ENCODE results near the gene PEX11G.

Gene PEX11G

DNA sequence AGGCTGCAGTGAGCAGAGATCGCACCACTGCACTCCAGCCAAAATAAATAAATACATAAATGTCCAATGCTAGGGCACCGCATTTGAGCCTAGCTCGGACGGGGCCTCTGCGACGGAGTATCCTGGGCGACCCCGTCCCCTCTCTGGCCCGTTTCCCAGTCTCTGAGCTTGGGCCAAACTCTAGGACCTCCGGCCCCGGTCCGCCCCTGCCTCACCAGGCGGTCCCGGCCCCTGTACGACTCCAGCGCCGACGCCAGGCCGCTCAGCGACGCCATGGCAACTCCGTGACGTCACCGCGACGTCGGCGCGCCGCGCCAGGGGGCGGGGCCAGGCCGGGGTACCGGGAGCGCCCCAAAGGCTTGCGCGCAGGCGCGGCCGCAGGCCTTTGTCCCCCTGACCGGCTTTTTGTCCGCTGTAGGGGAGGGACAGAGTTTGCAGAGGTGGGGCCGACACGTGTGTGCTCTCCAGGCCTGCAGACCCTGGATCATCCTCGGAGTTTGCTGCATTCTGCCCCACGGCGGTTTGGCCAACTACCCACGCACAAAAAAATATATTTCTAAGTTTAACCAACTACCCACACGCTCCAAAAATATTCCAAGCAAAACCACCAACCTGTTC lies at the start of gene PEX11G:
TSS of gene PEX11G (minus strand) at position 300 of the 618 bp plus-strand sequence. CDS start at position 275, 25 bp downstream.
- peak; percentile 27 to 44 for DNase-seq

DNA sequence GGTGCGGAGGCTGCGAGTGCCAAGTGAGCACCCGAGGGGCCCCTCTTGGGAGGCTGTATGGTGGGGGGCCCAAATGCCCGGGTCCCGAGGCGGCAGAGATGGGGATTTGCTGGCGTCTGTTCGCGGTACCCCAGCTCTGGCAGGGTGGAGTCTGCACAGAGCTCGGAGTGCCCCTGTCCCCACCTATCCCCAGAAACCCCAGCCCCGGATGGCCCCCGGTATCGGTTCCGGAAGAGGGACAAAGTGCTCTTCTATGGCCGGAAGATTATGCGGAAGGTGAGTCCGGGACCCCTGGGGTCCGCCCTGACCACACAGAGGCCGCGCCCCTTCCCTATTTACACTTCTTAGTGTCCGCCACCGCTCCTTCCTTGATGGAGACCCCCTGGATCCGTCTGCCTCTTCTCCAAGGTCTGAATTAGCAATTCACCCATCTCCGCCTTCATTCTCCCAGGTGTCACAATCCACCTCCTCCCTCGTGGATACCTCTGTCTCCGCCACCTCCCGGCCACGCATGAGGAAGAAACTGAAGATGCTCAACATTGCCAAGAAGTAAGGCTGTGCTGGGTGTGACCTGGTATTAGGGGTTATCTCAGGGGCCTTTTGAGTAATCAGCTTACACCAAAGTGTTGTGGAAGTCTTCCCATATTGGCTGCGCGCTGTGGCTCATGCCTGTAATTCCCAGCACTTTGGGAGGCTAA lies 47.3 kb upstream of the PEX11G start:
- DNase-seq: no peak

DNA sequence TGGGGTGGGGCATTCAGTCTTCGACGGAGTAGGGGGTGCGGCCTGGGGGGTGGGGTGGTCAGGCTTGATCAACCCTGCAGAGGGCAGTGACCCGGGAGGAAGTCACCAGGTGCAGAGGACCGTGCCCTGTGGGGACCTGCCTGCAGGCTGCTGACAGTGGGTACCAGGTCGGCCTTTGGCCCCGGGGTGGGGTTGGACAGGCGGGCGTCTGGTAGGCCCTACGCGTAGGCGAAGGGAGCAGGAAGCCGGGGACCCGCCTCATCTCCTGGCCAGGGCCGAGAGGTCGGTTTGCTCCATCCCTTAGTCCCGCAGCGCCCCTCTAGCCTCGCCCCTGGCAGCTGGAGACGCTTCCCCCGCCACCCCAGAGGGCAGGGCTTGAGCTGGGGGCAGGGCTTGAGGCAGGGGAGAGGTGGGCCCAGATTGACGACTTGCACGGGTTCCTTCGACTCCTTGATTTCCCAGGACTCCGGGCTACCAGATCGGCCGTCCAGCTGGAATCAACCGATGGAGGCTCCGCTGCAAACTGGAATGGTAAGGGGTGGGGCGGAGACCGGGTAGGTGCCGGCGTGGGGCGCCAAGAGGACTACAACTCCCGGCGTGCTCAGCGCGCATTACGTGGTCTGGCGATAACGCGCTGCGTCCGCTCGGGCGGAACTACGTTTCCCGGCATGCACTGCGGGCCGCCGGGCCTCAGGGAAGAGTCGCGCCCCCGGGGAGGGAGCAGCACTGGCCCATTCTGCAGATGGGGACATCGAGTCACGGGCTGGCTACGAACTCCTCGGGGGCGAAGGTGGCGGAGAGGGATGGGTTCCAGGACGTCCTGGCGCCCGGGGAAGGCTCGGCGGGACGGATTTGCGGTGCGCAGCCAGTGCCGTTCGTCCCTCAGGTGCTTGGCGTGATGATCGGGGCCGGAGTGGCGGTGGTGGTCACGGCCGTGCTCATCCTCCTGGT lies 46.5 kb upstream of the PEX11G start, which contains the start of gene PNPLA6:
TSS of gene PNPLA6 (plus strand) at position 671 of the 951 bp plus-strand sequence. CDS start at position 743, 72 bp downstream.
- peak; percentile 45 to 70 for DNase-seq

DNA sequence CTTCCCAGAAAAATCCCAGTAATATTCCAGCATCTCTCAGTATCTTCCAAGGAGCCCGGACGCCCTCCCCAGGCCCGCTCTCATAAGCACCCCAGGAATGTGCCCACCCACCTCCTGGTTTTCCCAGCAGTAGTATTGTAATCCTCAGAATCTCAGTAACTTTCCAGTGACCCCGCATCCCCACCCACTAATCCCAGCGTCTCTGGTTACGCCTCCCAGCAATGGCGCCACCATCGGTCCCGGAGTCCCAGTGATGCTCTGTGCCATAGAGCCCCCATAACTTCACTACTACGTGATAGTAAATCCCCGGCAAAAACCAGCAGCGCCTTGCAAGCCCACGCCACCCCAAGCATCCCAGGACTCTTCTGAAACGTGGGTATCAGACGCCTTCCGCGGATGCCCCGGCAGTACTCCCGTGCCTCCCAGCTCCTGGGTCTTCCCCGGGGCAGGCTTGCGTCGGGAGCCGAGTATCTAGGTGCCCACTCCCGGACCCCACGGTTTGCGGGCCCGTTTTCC lies 45.8 kb upstream of the PEX11G start:
- DNase-seq: no peak

DNA sequence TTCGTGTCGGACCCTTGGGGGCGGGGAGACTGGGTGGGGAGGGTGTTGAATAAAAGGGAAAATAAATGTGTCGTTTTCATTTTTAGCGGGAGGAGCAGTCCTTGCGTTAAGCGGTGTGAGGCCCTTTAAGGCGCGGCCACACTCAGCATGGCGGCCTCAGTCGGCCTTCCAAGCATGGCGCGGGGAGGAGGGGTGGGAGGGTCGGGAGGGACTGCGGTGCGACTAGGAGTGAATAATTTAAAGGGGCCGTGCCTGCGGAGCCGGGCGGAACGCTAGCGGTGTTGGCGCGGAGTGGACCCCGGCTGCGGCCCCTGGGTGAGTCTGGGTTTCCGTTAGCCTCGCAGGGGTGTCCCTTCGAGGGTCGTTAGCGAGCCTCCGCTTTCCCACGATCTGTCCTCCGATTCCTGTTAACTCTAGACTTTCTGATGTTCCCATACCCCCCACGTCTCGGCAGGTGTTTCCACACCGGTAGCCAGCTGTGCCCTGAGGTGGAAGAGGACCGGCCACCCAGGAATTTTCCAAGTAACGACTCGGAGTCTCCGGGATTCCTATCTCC lies 45.2 kb upstream of the PEX11G start:
- peak; percentile 5 to 62 for DNase-seq

DNA sequence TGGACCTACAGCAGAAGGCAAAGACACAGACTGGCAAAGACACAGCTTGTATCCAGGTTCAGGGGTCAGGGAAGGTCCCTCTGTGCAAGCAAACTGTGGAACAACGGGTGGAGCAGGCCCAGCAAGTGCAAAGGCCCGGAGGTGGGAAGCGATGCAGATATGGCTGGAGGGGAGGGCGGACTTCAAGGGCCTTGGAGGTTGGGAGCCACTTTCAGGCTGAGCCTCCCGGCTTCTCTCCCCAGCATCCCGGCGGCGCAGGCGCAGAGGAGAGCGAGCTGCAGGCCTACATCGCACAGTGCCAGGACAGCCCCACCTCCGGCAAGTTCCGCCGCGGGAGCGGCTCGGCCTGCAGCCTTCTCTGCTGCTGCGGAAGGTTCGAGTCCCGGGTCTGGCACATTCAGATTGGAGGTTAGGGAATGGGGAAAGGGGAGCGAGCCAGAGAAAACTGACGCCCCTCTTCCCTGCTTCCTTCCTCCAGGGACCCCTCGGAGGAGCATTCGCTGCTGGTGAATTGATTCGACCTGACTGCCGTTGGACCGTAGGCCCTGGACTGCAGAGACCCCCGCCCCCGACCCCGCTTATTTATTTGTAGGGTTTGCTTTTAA lies 44.5 kb upstream of the PEX11G start:
- no peak for DNase-seq

DNA sequence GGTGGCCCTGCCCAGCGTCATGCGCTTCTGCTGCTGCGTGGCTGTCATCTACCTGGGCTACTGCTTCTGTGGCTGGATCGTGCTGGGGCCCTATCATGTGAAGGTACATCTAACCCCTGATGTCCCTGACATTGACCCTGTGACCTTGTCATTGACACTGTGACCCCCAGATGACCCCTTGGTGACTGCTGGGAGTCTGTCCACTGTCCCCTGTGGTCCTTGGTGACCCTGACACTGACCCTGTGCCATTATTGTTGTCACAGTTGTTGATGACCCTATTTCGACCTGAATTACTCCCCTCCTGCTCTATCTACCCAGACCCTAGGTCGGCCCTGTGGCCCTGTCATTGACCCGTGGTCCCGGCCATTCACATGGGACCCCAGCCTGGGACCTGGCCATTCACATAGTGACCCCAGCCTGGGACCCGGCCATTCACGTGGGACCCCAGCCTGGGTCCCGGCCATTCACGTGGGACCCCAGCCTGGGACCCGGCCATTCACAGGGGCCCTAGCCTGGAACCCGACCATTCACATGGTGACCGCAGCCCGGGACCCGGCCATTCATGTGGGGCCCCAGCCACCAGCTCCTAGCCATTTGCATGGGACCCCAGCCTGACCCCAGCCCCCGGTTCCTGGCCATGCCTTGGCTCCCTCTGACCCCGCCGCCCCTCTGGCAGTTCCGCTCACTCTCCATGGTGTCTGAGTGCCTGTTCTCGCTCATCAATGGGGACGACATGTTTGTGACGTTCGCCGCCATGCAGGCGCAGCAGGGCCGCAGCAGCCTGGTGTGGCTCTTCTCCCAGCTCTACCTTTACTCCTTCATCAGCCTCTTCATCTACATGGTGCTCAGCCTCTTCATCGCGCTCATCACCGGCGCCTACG lies 41.0 kb upstream of the PEX11G start:
- DNase-seq: no peak

DNA sequence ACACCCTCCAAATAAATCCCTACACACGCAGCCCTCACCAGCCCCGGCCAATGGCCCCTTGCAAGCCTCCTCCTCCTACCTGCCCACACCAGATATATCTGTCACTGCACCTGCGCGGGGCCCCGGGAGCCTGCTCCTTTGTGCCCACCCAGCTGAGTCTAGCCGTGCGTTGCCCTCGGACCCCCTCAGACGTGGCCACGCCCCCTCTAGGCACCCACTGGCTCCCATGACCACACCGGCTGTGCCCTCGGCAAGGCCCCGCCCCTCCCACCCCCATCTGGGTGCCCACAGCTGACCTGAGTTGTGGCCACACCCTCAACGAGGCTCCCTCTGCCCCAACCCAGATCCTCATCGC lies 40.4 kb upstream of the PEX11G start:
- no peak for DNase-seq

DNA sequence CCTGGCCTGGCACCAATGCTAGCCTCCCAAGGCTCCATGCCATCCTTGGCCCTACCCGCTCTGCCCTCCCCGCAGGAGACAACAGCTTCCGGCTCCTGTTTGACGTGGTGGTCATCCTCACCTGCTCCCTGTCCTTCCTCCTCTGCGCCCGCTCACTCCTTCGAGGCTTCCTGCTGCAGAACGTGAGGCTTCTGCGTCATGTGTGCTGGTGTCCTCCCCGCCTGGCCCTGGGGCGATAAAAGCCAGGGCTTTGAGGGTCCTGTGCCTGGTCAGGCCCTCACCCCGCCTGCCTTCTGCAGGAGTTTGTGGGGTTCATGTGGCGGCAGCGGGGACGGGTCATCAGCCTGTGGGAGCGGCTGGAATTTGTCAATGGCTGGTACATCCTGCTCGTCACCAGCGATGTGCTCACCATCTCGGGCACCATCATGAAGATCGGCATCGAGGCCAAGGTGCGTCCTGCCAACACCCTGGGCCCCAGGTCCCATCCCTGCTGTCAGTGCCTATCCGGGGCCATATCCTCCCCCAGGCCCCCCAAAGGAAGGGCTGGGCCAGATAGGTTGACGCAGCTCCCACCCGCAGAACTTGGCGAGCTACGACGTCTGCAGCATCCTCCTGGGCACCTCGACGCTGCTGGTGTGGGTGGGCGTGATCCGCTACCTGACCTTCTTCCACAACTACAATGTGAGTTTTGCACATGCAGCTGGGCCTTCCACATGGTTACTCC lies 39.8 kb upstream of the PEX11G start:
- no peak for DNase-seq

DNA sequence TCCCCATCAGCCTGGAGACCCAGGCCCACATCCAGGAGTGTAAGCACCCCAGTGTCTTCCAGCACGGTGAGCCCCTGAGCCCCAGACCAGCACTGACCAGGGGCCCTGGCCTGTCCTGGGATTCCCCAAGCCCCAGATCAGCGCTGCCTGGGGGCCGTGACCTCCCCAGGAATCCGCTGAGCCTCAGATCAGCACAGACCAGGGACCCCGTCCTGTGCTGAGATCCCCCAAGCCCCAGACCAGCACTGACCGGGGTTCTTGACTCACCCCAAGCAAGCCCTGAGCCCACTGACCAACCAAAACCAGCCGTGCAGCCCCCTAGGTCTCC lies 39.3 kb upstream of the PEX11G start:
- DNase-seq: no peak

DNA sequence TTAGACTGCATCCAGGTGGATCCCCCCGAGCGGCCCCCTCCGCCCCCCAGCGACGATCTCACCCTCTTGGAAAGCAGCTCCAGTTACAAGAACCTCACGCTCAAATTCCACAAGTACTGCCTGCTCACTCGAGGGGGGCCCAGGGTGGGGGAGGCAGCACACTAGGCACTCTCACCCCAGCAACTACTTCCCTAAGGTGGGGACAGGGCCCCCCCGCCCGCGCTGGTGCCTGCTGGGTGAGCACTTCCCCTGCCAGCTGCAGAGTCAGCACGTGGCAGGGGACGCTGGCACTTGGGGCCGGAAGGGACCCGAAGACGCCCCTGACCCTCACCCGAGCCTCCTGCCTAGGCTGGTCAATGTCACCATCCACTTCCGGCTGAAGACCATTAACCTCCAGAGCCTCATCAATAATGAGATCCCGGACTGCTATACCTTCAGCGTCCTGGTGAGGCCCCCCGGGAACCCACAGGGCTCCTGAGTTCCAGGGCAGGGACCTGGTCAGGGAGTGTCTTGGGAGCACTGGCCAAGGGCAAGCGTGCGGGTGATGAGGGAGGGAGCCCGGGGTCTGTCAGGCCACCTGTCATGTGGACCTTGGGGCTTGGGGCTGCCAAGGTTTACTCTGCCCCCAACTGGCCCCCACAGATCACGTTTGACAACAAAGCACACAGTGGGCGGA lies 38.8 kb upstream of the PEX11G start:
- DNase-seq: no peak

DNA sequence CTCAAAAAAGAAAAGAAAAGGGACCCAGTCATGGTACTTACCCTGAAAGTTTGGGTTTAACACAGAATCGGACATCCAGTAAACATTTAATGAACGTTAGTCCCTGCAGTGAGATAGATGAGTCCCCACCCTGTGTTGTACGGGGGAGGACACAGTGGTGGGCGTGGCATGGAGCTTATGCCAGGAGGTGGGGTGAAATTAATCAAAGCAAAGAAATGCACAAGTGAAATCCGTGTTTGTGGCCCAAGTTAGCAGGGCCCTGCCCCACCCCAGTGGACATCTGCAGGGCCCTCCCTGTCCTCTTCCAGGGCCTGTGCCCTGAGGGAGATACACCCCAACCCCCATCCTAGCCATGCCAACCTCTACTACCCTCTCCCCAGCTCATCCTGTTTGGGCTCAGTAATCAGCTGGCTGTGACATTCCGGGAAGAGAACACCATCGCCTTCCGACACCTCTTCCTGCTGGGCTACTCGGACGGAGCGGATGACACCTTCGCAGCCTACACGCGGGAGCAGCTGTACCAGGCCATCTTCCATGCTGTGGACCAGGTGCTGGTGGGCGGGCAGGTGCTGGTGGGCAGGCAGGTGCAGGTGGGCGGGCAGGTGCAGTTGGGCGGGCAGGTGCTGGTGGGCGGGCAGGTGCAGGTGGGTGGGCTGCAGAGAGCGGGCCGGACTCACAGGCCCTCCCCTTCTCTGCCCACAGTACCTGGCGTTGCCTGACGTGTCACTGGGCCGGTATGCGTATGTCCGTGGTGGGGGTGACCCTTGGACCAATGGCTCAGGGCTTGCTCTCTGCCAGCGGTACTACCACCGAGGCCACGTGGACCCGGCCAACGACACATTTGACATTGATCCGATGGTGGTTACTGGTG lies 37.5 kb upstream of the PEX11G start:
- DNase-seq: no peak

DNA sequence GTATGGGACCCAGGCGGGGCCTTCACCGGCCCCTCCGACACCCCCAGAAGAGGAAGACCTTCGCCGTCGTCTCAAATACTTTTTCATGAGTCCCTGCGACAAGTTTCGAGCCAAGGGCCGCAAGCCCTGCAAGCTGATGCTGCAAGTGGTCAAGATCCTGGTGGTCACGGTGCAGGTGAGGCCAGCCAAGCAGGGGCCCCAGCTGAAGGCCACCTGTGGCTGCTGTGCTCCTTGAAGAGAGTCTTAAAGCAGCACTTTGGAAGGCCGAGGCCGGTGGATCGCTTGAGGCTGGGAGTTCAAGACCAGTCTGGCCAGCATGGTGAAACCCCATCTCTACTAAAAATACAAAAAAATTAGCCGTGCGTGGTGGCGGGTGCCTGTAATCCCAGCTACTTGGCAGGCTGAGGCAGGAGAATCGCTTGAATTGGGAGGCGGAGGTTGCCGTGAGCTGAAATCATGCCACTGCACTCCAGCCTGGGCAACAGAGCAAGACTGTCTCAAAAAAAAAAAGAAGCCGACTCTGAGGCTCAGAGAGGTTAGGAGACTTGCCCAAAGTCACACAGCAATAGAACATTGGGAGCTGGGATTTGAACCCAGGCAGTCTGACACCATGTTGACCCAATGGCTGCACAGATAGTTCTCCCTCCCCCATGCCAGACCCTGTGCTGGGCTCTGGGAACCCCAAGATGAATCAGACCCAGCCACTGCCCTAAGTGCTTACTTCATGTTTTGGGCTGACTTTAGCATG lies 36.3 kb upstream of the PEX11G start:
- DNase-seq: no peak

DNA sequence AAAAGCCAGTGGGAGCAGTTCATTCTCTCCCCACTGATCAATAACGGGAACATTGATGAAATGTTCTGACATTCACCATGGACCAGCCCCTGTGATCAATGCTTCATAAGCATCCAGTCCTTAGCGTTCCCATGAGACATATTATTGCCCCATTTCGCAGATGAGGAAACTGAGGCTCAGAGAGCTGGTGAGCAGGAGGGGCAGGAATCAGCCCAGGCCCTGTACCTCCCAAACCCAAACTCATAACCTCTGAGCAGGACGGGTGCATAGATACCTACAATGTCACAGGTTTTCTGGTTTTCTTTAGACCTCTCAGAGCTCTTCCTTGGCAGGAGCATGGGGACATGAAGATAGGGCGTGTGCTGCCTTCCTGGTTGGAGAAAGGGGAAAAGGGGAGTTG lies 35.7 kb upstream of the PEX11G start:
- DNase-seq: no peak

DNA sequence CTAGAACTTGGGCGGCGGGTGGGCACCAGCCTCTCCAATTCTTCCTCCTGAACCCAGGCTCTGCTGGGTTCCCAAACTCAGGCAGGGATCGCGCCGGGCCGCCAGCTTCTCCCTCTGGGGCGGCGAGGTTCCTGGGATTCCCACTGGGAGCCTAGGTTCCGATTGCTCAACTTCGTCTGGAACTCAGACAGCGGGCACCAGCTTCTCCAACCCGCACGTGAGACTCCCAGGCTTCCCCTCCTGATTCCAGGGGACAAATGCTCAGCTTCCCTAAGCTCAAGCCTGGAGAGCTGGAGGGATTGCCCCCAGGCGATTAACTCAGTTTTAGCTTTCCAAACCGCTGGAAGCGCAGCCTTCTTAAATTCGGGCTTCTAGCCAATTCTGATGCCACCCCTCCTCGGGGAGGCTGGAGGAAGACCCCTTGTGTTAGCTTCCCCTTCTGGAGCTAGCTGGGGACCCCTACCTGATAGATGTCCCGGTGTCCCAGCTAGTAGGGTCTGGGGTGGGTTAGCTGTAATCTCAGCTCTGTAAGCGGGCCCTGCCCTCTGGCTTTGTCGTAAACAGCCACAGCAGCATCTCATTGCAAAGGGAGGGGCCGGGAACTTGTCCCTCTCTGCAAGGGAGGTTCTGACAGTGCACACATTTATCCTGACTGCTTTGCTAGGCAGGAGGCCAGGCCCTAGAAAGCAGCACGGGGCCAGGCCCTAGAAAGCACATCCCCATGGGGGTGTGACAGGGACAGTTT lies 34.3 kb upstream of the PEX11G start:
- DNase-seq: no peak

DNA sequence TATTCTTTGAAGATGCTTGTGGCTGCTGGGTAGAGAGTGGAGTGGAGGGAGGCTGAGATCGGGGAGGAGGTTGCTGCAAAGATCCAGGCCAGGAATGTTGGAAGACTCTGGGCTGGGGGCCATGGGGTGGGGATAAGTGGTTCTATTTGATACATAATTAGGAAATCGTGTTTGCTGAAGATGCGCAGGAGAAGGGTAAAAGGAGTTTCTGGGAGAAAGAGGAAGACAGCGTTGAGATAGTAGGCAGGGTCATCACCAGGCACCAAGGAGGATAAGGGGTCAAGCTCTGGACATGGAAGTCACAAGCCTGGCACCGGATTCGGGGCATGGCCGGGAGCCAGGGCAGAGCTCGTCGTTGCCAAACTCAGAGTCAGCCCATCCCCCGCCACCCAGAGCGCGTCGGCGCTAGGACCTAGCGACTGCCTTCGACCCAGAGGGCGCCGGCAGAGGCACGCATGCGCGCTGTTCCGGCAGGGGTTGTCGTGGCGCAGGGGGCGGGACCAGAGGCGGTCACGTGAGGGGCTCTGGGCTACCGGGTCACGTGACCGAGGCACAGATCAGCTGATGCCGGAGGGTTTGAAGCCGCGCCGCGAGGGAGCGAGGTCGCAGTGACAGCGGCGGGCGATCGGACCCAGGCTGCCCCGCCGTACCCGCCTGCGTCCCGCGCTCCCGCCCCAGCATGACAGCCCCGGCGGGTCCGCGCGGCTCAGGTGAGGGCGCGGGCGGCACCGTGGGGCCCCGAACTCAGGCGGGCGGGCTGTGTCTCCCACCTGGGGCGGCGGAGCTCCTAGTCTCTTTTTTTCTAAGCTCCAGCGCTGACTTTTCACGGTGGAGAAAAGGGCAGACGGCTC lies 33.5 kb upstream of the PEX11G start, which contains the start of gene MCOLN1:
TSS of gene MCOLN1 (plus strand) at position 553 of the 851 bp plus-strand sequence. CDS start at position 680, 127 bp downstream.
- DNase-seq: peak; percentile 85 to 91

Measured in NCI-H187 (cell line).